HepG2 (cell line): Measurements from ENCODE around the gene ZNF277. TPM values are rescaled to one million over a fixed set of nuclear protein-coding genes. Genes with fewer than 3 reads are reported as not detected.
A peak's percentile ranks its signal among the peaks of the same experiment; 100 is the strongest.

Experiments used
- ATAC-seq: fragments of 200-7000 bp; cut with Tn5 transposase; 3 replicates; pipeline ENCODE4 v1.9.1; 2020; ENCODE audit warnings: mild to moderate bottlenecking, moderate library complexity
- BruUV-seq: library from RNA; stranded (reverse); fragments of 400-500 nt; replicated peaks from 2 replicates; lab custom pipeline; 2021; lab: Mats Ljungman, UMichigan
- CTCF ChIA-PET: fragments of 300-600 bp; formaldehyde crosslinking; extraction: SDS; loops from one replicate; lab custom pipeline; 2021; ENCODE audit warnings: low total read pairs, inconsistent platforms, low intra/inter-chr PET ratio; lab: Yijun Ruan, JAX
- POLR2A ChIA-PET: fragments of 350-600 bp; sonication (Branson Sonifier 250); formaldehyde crosslinking; loops from one replicate; lab custom pipeline; 2020; ENCODE audit warnings: antibody characterized with exemption, inconsistent platforms; lab: Yijun Ruan, JAX
- DNase-seq: peaks from one replicate; pipeline ENCODE4 v3.0.0-alpha.2; 2015; ENCODE audit warnings: low spot score
- FAIRE-seq: peaks from 3 replicates; lab custom pipeline; 2011; peaks lifted over from hg19 to GRCh38; lab: Jason Lieb, UNC
- H2AFZ ChIP-seq: one replicate; pipeline ENCODE4 v1.6.1; 2011; ENCODE audit warnings: low read length, inconsistent platforms
- H3K27ac ChIP-seq: fragments of 300-600 bp; 3 replicates; pipeline ENCODE4 v1.8.0; 2011; ENCODE audit warnings: mixed run types, mild to moderate bottlenecking, mixed read lengths, low read length, inconsistent platforms; ENCODE audit not compliant: insufficient read depth; ENCODE audit errors: extremely low read length
- H3K27me3 ChIP-seq, 2 experiments: fragments of 200-600 bp in 1 of 2; 2 replicates in 1 of 2; 3 replicates in 1 of 2; pipeline versions ENCODE4 v1.6.0 to v1.8.0; 2011; ENCODE audit warnings: low read length in 2 of 2, mild to moderate bottlenecking in 2 of 2, moderate library complexity in 2 of 2, inconsistent platforms in 1 of 2; ENCODE audit not compliant: insufficient read depth in 2 of 2, control insufficient read depth in 1 of 2
- H3K36me3 ChIP-seq, 2 experiments: fragments of 200-600 bp in 1 of 2; replicated peaks in 1 of 2; 2 replicates in 1 of 2; 3 replicates in 1 of 2; pipeline versions ENCODE4 v1.5.1 to v1.8.0; 2011; ENCODE audit warnings: low read length in 2 of 2, inconsistent platforms in 1 of 2; ENCODE audit not compliant: insufficient read depth in 2 of 2, control insufficient read depth in 1 of 2
- H3K4me1 ChIP-seq: 2 replicates; pipeline ENCODE4 v1.5.1; 2012; ENCODE audit warnings: low read length, inconsistent platforms; ENCODE audit not compliant: insufficient read depth
- H3K4me2 ChIP-seq: 2 replicates; pipeline ENCODE4 v1.6.0; 2011; ENCODE audit warnings: low read depth, low read length, inconsistent platforms
- H3K4me3 ChIP-seq, 3 experiments: fragments of 200-600 bp in 1 of 3; sonication (generic), shearing (Covaris generic) in 1 of 3; replicated peaks in 1 of 3; 2 replicates each; pipeline ENCODE4 v1.5.1; 2011 to 2016; ENCODE audit warnings: low read length in 3 of 3, inconsistent platforms in 2 of 3, low read depth in 2 of 3, mild to moderate bottlenecking in 2 of 3, control low read depth in 1 of 3, mixed read lengths in 1 of 3; ENCODE audit not compliant: insufficient read depth in 1 of 3
- H3K79me2 ChIP-seq: one replicate; pipeline ENCODE4 v1.6.1; 2011; ENCODE audit warnings: low read length, inconsistent platforms; ENCODE audit not compliant: insufficient read depth
- H3K9ac ChIP-seq: 2 replicates; pipeline ENCODE4 v1.6.0; 2011; ENCODE audit warnings: mild to moderate bottlenecking, low read depth, low read length, inconsistent platforms; ENCODE audit not compliant: insufficient read depth
- H3K9me3 ChIP-seq: 2 replicates; pipeline ENCODE4 v1.5.1; 2012; ENCODE audit warnings: mild to moderate bottlenecking, low read length
- H4K20me1 ChIP-seq: 2 replicates; pipeline ENCODE4 v1.6.0; 2011; ENCODE audit warnings: inconsistent platforms, mild to moderate bottlenecking, low read length, moderate library complexity; ENCODE audit not compliant: insufficient read depth
- CREB1 ChIP-seq, 2 experiments: fragments of 450-650 bp in 1 of 2; IDR thresholded peaks; 2 replicates each; pipeline ENCODE4 v1.6.1; 2016 to 2017; ENCODE audit warnings: control low read depth in 1 of 2, mild to moderate bottlenecking in 1 of 2, missing compliant biosample characterization in 1 of 2, missing genetic modification characterization in 1 of 2
- HMGA1 ChIP-seq: sonication (generic); formaldehyde crosslinking; conservative IDR thresholded peaks from 2 replicates; pipeline ENCODE4 v1.4.0; 2020; ENCODE audit warnings: missing genetic modification reagents
- KLF11 ChIP-seq: IDR thresholded peaks from 2 replicates; pipeline ENCODE4 v1.6.1; 2016; ENCODE audit warnings: missing compliant biosample characterization
- NONO ChIP-seq, 2 experiments: fragments of 450-650 bp in 1 of 2; sonication (generic) in 1 of 2; formaldehyde crosslinking in 1 of 2; IDR thresholded peaks in 1 of 2; conservative IDR thresholded peaks in 1 of 2; 2 replicates each; pipeline versions ENCODE4 v1.6.1 to v1.8.0; 2017 to 2022; ENCODE audit warnings: mild to moderate bottlenecking in 1 of 2, missing genetic modification reagents in 1 of 2, moderate library complexity in 1 of 2
- STAG1 ChIP-seq: sonication (generic); formaldehyde crosslinking; IDR thresholded peaks from 2 replicates; pipeline ENCODE4 v1.4.0; 2020; ENCODE audit warnings: missing genetic modification reagents
- ZNF367 ChIP-seq: sonication (generic); formaldehyde crosslinking; IDR thresholded peaks from 2 replicates; pipeline ENCODE4 v1.4.0; 2020; ENCODE audit warnings: missing genetic modification reagents, borderline replicate concordance
- WGBS: methylation state at CpG from one replicate; pipeline ENCODE4 v1.1.6; 2017; ENCODE audit warnings: low lambda C conversion rate; 5-methylcytosine and 5-hydroxymethylcytosine counted together
- in situ Hi-C: cut with HindIII; loops from 2 replicates; pipeline ENCODE4 v1.10.0; 2017; ENCODE audit warnings: low pct_unique_long_range_greater_than_20kb; ENCODE audit not compliant: extremely low pct_ligation_motif_present
- intact Hi-C: fragments of 100-400 bp; cut with micrococcal nuclease; formaldehyde crosslinking; loops from one replicate; pipeline ENCODE4 v1.10.0; 2022; ENCODE audit not compliant: unreplicated experiment
- polyA plus RNA-seq, 8 experiments: library from polyadenylated mRNA; depleted of rRNA in 3 of 8; stranded (reverse) in 7 of 8; unstranded in 1 of 8; fragments of >200 nt; fragmentation: Illumina TruSeq in 4 of 8; extraction: Trizol in 4 of 8; gene quantifications; 2 replicates each; pipeline versions ENCODE4 v1.2.1 to v1.2.3, GENCODE V29; 2011 to 2016; ENCODE audit warnings: low read depth in 4 of 8, missing spikeins in 1 of 8, mixed read lengths in 1 of 8; ENCODE audit not compliant: insufficient read depth in 1 of 8
- total RNA-seq, 5 experiments: library from RNA; depleted of rRNA; stranded (reverse); fragments of >200 nt; fragmentation: Illumina TruSeq; extraction: Trizol; gene quantifications; 2 replicates each; pipeline ENCODE4 v1.2.3, GENCODE V29; 2016; ENCODE audit warnings: low read depth in 1 of 5
- TF ChIP-seq, protein P1 (sequence below): sonication (generic); formaldehyde crosslinking; IDR thresholded peaks from 2 replicates; pipeline ENCODE4 v1.5.0; 2020; ENCODE audit warnings: mild to moderate bottlenecking, missing genetic modification reagents, moderate library complexity
- TF ChIP-seq, protein P2 (sequence below): sonication (generic); formaldehyde crosslinking; IDR thresholded peaks from 2 replicates; pipeline ENCODE4 v1.4.0; 2020; ENCODE audit warnings: missing genetic modification reagents, borderline replicate concordance

ZNF277 gene
- total and polyA plus RNA-seq, 2 of the 13 experiments (the other 11 are each of a cell fraction or from before 2014, with no cell fraction given) = 29.1 to 30.1 TPM

DNA sequence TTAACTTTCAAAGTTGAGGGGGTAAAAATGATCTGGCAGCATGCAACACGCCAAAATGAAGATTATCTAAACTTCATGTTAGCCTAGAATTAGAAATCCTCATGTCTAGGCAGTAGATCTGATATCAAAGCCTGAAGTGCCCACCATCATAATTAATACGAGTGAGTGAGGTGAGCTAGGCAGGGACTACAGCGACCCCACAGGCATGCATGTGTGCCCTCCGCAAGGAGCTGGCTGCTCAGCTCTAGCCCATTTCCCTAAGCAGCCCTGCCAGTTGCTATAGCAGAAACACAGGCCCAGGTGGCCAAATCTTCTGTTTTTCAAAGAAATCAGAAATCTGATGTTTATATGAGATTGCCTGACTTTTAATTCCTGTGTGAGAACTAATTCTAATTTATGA is 150.6 kb downstream of the ZNF277 start:
- 79% methylated on average over 1 of the region's 4 CpGs for WGBS
- no peaks in the 10 kb centered on the region for H3K9me3 ChIP-seq
- intact Hi-C loops (no loop called here), in situ Hi-C loops (no loop called here)
- DNase-seq (no peak), ATAC-seq (peak; percentile 55), FAIRE-seq (no peak)
- peaks cover 39% of the 10 kb centered on the region for H3K4me1 ChIP-seq
- no peak overlapping the region for H3K4me3 ChIP-seq
- no TSS peak for BruUV-seq
- no peak overlapping the region for H3K9ac ChIP-seq
- no peak overlapping the region for H3K27ac ChIP-seq
- H3K36me3 ChIP-seq = no peaks in the 10 kb centered on the region
- no peak overlapping the region for H3K4me2 ChIP-seq
- ChIA-PET CTCF (no interaction called here), POLR2A (interaction anchor here (1.2 kb wide), 1 partner anchor 22 kb away, joined by 3 read pairs; no protein-coding TSS in a partner anchor)
- no peaks in the 10 kb centered on the region for H3K79me2 ChIP-seq
- TF ChIP-seq HMGA1 (CRISPR knock-in tag) = no peak
- TF ChIP-seq, protein P1, sequence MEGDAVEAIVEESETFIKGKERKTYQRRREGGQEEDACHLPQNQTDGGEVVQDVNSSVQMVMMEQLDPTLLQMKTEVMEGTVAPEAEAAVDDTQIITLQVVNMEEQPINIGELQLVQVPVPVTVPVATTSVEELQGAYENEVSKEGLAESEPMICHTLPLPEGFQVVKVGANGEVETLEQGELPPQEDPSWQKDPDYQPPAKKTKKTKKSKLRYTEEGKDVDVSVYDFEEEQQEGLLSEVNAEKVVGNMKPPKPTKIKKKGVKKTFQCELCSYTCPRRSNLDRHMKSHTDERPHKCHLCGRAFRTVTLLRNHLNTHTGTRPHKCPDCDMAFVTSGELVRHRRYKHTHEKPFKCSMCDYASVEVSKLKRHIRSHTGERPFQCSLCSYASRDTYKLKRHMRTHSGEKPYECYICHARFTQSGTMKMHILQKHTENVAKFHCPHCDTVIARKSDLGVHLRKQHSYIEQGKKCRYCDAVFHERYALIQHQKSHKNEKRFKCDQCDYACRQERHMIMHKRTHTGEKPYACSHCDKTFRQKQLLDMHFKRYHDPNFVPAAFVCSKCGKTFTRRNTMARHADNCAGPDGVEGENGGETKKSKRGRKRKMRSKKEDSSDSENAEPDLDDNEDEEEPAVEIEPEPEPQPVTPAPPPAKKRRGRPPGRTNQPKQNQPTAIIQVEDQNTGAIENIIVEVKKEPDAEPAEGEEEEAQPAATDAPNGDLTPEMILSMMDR (CRISPR knock-in tag) = peak; percentile 35
- peak; percentile 37 for TF ChIP-seq STAG1 (CRISPR knock-in tag)
- H2AFZ ChIP-seq = no peak overlapping the region
- no peaks in the 10 kb centered on the region; a peak in 2 of 5 replicates for H3K27me3 ChIP-seq
- no peaks in the 10 kb centered on the region for H4K20me1 ChIP-seq

DNA sequence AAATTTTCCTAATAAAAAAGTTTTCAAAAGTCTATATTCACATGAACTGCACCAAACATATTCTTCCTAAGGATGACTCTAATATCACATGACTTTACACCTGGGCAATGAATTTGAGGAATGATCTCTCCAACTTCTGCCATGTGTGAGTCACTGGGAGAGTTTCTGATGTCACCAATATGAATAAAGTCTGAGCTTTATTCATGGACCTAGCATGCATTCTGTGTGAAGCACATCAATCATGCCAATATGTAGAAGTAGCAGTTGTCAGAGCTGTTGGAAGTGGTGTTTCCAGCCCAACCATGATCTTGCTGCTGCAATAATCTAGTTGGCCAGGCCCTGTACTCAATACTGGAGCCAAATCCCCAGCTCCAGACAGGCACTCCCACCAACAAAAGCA is 152.0 kb downstream of the ZNF277 start:
- no peaks in the 10 kb centered on the region for H3K79me2 ChIP-seq
- ATAC-seq (no peak), FAIRE-seq (no peak), DNase-seq (no peak)
- H3K36me3 ChIP-seq = no peaks in the 10 kb centered on the region
- POLR2A ChIA-PET = interaction anchor here (1.2 kb wide), 1 partner anchor 21 kb away, joined by 3 read pairs; no protein-coding TSS in a partner anchor
- H3K9ac ChIP-seq = no peak overlapping the region
- H3K4me1 ChIP-seq = peaks cover 45% of the 10 kb centered on the region
- H3K9me3 ChIP-seq = no peaks in the 10 kb centered on the region
- no peak overlapping the region for H2AFZ ChIP-seq
- H3K4me2 ChIP-seq = no peak overlapping the region
- H4K20me1 ChIP-seq = no peaks in the 10 kb centered on the region
- intact Hi-C loops = no loop called here
- TF ChIP-seq ZNF367 (CRISPR knock-in tag) (no peak), KLF11 (no peak), CREB1 (IDR thresholded peaks at IDR 0.05) (peak; percentile 30; the same call in 1 of the 2 replicates), CREB1 (CRISPR knock-in tag; IDR thresholded peaks at IDR 0.05) (no peak), NONO (IDR thresholded peaks at IDR 0.05) (no peak), NONO (CRISPR knock-in tag; conservative IDR thresholded peaks at IDR 0.05) (no peak)
- TF ChIP-seq, protein P2, sequence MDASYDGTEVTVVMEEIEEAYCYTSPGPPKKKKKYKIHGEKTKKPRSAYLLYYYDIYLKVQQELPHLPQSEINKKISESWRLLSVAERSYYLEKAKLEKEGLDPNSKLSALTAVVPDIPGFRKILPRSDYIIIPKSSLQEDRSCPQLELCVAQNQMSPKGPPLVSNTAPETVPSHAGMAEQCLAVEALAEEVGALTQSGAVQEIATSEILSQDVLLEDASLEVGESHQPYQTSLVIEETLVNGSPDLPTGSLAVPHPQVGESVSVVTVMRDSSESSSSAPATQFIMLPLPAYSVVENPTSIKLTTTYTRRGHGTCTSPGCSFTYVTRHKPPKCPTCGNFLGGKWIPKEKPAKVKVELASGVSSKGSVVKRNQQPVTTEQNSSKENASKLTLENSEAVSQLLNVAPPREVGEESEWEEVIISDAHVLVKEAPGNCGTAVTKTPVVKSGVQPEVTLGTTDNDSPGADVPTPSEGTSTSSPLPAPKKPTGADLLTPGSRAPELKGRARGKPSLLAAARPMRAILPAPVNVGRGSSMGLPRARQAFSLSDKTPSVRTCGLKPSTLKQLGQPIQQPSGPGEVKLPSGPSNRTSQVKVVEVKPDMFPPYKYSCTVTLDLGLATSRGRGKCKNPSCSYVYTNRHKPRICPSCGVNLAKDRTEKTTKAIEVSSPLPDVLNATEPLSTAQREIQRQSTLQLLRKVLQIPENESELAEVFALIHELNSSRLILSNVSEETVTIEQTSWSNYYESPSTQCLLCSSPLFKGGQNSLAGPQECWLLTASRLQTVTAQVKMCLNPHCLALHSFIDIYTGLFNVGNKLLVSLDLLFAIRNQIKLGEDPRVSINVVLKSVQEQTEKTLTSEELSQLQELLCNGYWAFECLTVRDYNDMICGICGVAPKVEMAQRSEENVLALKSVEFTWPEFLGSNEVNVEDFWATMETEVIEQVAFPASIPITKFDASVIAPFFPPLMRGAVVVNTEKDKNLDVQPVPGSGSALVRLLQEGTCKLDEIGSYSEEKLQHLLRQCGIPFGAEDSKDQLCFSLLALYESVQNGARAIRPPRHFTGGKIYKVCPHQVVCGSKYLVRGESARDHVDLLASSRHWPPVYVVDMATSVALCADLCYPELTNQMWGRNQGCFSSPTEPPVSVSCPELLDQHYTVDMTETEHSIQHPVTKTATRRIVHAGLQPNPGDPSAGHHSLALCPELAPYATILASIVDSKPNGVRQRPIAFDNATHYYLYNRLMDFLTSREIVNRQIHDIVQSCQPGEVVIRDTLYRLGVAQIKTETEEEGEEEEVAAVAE (CRISPR knock-in tag) = no peak
- in situ Hi-C loops = no loop called here
- CTCF ChIA-PET = no interaction called here
- BruUV-seq = no TSS peak
- no peak overlapping the region for H3K27ac ChIP-seq
- no peaks in the 10 kb centered on the region; a peak in 2 of 5 replicates for H3K27me3 ChIP-seq
- no peak overlapping the region for H3K4me3 ChIP-seq
